ENCODE measurements around the gene DIP2C. TPM values are rescaled to one million over a fixed set of nuclear protein-coding genes. Genes with fewer than 3 reads are reported as not detected.

The DIP2C gene
- total RNA-seq, 2 experiments from 2014 or later = 0.85 to 0.95 TPM

- Mint-ChIP-seq H3K4me1 (ENCODE audit: low read depth) (no peaks in the 10 kb centered on the region), H3K9me3 (no peaks in the 10 kb centered on the region), H3K27ac (no peak overlapping the region), H3K4me3 (no peak overlapping the region), H3K36me3 (ENCODE audit: low read depth) (no peaks in the 10 kb centered on the region), H3K27me3 (no peaks in the 10 kb centered on the region)
- CTCF ChIA-PET = no interaction called here
- POLR2A ChIA-PET = no interaction called here
- intact Hi-C loops (cut with micrococcal nuclease) = no loop called here
- TF ChIP-seq CTCF (IDR thresholded peaks at IDR 0.05) = no peak
- no peak for ATAC-seq
- DNase-seq = no peak
Measured at GRCh38 chr10:274866-275265, 414.6 kb downstream of the DIP2C start.

- CTCF ChIA-PET = no interaction called here
- H3K4me1 Mint-ChIP-seq (ENCODE audit: low read depth) = no peaks in the 10 kb centered on the region
- POLR2A ChIA-PET = no interaction called here
- H3K27ac Mint-ChIP-seq = no peak overlapping the region
- no peaks in the 10 kb centered on the region for H3K36me3 Mint-ChIP-seq (ENCODE audit: low read depth)
- ATAC-seq (no peak), DNase-seq (no peak)
- no peaks in the 10 kb centered on the region for H3K27me3 Mint-ChIP-seq
- H3K4me3 Mint-ChIP-seq = no peak overlapping the region
- H3K9me3 Mint-ChIP-seq = no peaks in the 10 kb centered on the region
- TF ChIP-seq CTCF (IDR thresholded peaks at IDR 0.05) = no peak
- intact Hi-C loops (cut with micrococcal nuclease) = no loop called here
Measured at GRCh38 chr10:273088-273487, 416.4 kb downstream of the DIP2C start.

- ChIA-PET POLR2A (no interaction called here), CTCF (interaction anchor here (1.2 kb wide), 1 partner anchor 9 kb away, joined by 3 read pairs; no protein-coding TSS in a partner anchor)
- no peaks in the 10 kb centered on the region for H3K27me3 Mint-ChIP-seq
- no peaks in the 10 kb centered on the region for H3K4me1 Mint-ChIP-seq (ENCODE audit: low read depth)
- no peaks in the 10 kb centered on the region for H3K9me3 Mint-ChIP-seq
- DNase-seq = no peak
- no peak overlapping the region for H3K27ac Mint-ChIP-seq
- no peak overlapping the region for H3K4me3 Mint-ChIP-seq
- ATAC-seq = no peak
- no peaks in the 10 kb centered on the region for H3K36me3 Mint-ChIP-seq (ENCODE audit: low read depth)
- intact Hi-C loops (cut with micrococcal nuclease) = no loop called here
- TF ChIP-seq CTCF (IDR thresholded peaks at IDR 0.05) = no peak
Measured at GRCh38 chr10:271722-272121, 417.7 kb downstream of the DIP2C start.

GRCh38 chr10:271201-271600 is 418.3 kb downstream of the DIP2C start:
- Mint-ChIP-seq H3K4me1 (ENCODE audit: low read depth) (no peaks in the 10 kb centered on the region), H3K27ac (no peak overlapping the region), H3K27me3 (no peaks in the 10 kb centered on the region), H3K9me3 (no peaks in the 10 kb centered on the region), H3K4me3 (no peak overlapping the region), H3K36me3 (ENCODE audit: low read depth) (no peaks in the 10 kb centered on the region)
- no peak for TF ChIP-seq CTCF (IDR thresholded peaks at IDR 0.05)
- ATAC-seq (no peak), DNase-seq (no peak)
- CTCF ChIA-PET = interaction anchor here (1.2 kb wide), 1 partner anchor 10 kb away, joined by 3 read pairs; no protein-coding TSS in a partner anchor
- intact Hi-C loops (cut with micrococcal nuclease) = no loop called here
- POLR2A ChIA-PET = interaction anchor here (0.6 kb wide), 1 partner anchor 65 kb away, joined by 3 read pairs; no protein-coding TSS in a partner anchor

- Mint-ChIP-seq H3K36me3 (ENCODE audit: low read depth) (no peaks in the 10 kb centered on the region), H3K4me1 (ENCODE audit: low read depth) (no peaks in the 10 kb centered on the region), H3K4me3 (no peak overlapping the region), H3K27me3 (no peaks in the 10 kb centered on the region), H3K27ac (no peak overlapping the region), H3K9me3 (no peaks in the 10 kb centered on the region)
- no peak for DNase-seq
- no peak for TF ChIP-seq CTCF (IDR thresholded peaks at IDR 0.05)
- intact Hi-C loops (cut with micrococcal nuclease) = no loop called here
- CTCF ChIA-PET = no interaction called here
- no peak for ATAC-seq
- POLR2A ChIA-PET = no interaction called here
Measured at GRCh38 chr10:269440-270074, 419.9 kb downstream of the DIP2C start.
